Measurements from ENCODE around the gene DYNC1I1.

The DYNC1I1 gene

GRCh38 chr7:95772298-95772770 is at the start of gene DYNC1I1:
DYNC1I1 (plus strand) TSS chr7:95772554; CDS start chr7:95804730, 32,176 bp downstream.
- peak; percentile 39 for DNase-seq

GRCh38 chr7:95723583-95724180 is 48.7 kb upstream of the DYNC1I1 start:
- peak; percentile 17 for DNase-seq

- DNase-seq, result no peak
Measured at GRCh38 chr7:95725205-95725604, 47.1 kb upstream of the DYNC1I1 start.

GRCh38 chr7:95730493-95731280 is 41.7 kb upstream of the DYNC1I1 start:
- DNase-seq, result no peak

GRCh38 chr7:95736635-95737034 is 35.7 kb upstream of the DYNC1I1 start:
- no peak for DNase-seq

GRCh38 chr7:95737828-95738505 is 34.4 kb upstream of the DYNC1I1 start:
- no peak for DNase-seq

GRCh38 chr7:95749044-95749443 is 23.3 kb upstream of the DYNC1I1 start:
- DNase-seq, result no peak

- no peak for DNase-seq
Measured at GRCh38 chr7:95749515-95749914, 22.8 kb upstream of the DYNC1I1 start.

GRCh38 chr7:95753440-95753839 is 18.9 kb upstream of the DYNC1I1 start:
- no peak for DNase-seq

- no peak for DNase-seq
Measured at GRCh38 chr7:95755277-95755934, 16.9 kb upstream of the DYNC1I1 start.

- DNase-seq, result no peak
Measured at GRCh38 chr7:95758187-95758586, 14.2 kb upstream of the DYNC1I1 start.

- DNase-seq, result no peak
Measured at GRCh38 chr7:95766086-95766485, 6.3 kb upstream of the DYNC1I1 start.

- DNase-seq, result no peak
Measured at GRCh38 chr7:95766657-95767056, 5.7 kb upstream of the DYNC1I1 start.

GRCh38 chr7:95772771-95773581 is 622 bp downstream of the DYNC1I1 start:
- no peak for DNase-seq

- no peak for DNase-seq
Measured at GRCh38 chr7:95776561-95777185, 4.3 kb downstream of the DYNC1I1 start.

- DNase-seq, result no peak
Measured at GRCh38 chr7:95777269-95777668, 4.9 kb downstream of the DYNC1I1 start.

GRCh38 chr7:95780665-95781064 is 8.3 kb downstream of the DYNC1I1 start:
- DNase-seq, result no peak

- no peak for DNase-seq
Measured at GRCh38 chr7:95781961-95782586, 9.7 kb downstream of the DYNC1I1 start.

- no peak for DNase-seq
Measured at GRCh38 chr7:95784796-95785195, 12.4 kb downstream of the DYNC1I1 start.

- no peak for DNase-seq
Measured at GRCh38 chr7:95788258-95788657, 15.9 kb downstream of the DYNC1I1 start.

- no peak for DNase-seq
Measured at GRCh38 chr7:95788884-95789283, 16.5 kb downstream of the DYNC1I1 start.
